ENCODE data around the gene HSH2D.

The HSH2D gene

DNA sequence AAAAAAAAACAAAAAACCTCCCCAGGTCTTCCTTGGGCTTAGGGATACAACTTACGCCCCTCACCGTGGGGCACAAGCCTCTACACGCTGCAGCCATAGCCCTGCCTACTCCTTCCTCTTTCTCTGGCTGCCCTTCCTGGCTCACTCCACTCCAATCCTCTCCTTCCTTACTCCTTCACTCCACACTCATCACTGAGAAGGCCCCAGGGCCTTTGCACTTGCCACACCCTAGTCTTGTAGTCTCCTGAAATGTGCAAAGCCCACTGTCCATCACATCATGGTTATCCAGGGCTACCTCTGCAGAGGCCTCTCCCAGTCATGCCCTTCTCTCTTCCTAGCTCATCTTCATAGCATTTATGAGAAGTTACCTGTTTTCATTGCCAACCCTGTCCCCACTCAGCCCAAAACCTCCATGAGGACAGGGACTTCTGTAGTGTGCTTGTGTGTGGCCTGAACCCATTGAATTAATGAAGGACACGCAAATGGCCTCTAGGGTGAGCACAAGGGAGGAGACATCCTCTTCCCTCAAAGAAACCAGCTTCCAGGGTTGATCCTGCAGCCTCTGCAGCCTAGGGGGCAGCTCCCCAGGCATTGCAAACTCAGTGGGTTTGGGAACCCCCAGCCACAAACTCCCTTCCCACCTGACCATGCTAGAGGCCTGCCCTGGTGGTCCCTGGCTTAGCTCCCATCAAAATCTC, 7.9 kb upstream of the HSH2D start:
- no peak overlapping the region for H3K4me3 ChIP-seq (ENCODE audit: low read depth, low read length)
- TF ChIP-seq POLR2A (IDR thresholded peaks at IDR 0.05; ENCODE audit: extremely low read depth, insufficient read length) = no peak
- TF ChIP-seq, protein P1, sequence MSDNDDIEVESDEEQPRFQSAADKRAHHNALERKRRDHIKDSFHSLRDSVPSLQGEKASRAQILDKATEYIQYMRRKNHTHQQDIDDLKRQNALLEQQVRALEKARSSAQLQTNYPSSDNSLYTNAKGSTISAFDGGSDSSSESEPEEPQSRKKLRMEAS (IDR thresholded peaks at IDR 0.05; ENCODE audit: low read depth, low read length) = no peak
- no peak for TF ChIP-seq MYC (IDR thresholded peaks at IDR 0.05; ENCODE audit: low read depth, low read length)
- TF ChIP-seq, protein P2, sequence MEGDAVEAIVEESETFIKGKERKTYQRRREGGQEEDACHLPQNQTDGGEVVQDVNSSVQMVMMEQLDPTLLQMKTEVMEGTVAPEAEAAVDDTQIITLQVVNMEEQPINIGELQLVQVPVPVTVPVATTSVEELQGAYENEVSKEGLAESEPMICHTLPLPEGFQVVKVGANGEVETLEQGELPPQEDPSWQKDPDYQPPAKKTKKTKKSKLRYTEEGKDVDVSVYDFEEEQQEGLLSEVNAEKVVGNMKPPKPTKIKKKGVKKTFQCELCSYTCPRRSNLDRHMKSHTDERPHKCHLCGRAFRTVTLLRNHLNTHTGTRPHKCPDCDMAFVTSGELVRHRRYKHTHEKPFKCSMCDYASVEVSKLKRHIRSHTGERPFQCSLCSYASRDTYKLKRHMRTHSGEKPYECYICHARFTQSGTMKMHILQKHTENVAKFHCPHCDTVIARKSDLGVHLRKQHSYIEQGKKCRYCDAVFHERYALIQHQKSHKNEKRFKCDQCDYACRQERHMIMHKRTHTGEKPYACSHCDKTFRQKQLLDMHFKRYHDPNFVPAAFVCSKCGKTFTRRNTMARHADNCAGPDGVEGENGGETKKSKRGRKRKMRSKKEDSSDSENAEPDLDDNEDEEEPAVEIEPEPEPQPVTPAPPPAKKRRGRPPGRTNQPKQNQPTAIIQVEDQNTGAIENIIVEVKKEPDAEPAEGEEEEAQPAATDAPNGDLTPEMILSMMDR (IDR thresholded peaks at IDR 0.05; ENCODE audit: low read depth, low read length) = no peak
- DNase-seq (ENCODE audit: low read depth) = peak; percentile 51

DNA sequence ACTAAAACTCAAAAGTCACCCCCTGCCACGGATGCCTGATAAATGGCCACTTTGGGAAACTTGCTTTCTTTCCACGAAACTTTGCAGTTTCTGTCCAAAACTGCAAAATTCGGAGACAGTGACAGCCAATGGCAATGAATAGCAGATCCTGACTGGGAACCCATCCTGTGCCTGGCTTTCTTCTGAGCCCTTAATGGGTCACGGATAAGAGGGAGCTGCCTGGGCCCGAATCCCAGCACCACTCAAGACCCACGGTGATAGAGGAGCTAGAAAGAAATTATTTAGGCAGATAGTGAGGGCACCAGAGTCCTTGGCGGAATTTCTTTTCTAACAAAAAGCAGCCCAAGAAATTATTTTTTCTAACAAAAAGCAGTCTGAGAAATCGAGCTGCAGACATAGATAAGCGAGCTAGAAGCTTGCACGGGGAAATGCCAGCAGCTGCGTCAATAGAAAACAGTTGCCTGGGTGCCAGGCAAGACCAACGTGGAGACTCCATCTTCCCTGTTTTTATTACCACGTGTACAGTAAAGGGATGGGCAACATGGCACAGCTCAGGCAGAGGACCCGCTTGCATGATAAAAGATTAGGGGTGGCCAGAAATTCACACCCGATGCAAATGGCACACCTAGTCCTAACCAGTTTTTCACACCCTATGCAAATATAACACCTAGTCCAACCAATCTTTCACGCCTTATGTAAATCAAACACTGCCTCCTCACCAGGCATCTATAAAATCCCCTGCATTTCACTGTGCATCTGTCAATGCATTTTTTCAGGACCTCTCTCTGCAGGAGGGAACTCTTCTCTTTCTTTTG, 7.1 kb upstream of the HSH2D start:
- no peak overlapping the region for H3K4me3 ChIP-seq (ENCODE audit: low read depth, low read length)
- no peak for DNase-seq (ENCODE audit: low read depth)
- TF ChIP-seq, protein P1 (IDR thresholded peaks at IDR 0.05; ENCODE audit: low read depth, low read length) = no peak
- TF ChIP-seq POLR2A (IDR thresholded peaks at IDR 0.05; ENCODE audit: extremely low read depth, insufficient read length) (no peak), MYC (IDR thresholded peaks at IDR 0.05; ENCODE audit: low read depth, low read length) (no peak)
- TF ChIP-seq, protein P2 (IDR thresholded peaks at IDR 0.05; ENCODE audit: low read depth, low read length) = no peak

DNA sequence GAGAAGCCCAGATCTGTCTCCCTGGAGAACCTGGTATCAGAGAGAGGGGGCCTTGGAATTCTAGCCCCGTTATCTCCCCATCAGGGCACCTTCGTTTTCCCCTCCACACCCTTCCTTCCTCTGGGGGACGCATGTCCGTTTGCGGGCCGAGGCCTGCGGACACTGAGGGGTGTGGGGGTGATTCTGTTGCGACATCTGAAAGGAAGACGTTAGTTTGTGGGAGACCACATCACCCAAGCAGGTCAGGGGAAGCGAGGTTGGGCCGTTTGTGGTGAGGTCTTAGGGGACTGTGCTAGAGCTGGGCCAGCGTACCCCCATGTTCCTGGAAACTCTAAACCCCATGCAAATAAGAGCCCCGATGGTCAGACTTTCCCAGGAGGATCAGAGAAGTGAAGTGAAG, 3.7 kb upstream of the HSH2D start:
- peak overlapping the region; percentile 40 for H3K4me3 ChIP-seq (ENCODE audit: low read depth, low read length)
- TF ChIP-seq, protein P2 (IDR thresholded peaks at IDR 0.05; ENCODE audit: low read depth, low read length) = no peak
- peak; percentile 11; the same call in 1 of the 2 replicates for TF ChIP-seq MYC (IDR thresholded peaks at IDR 0.05; ENCODE audit: low read depth, low read length)
- peak; percentile 99 for DNase-seq (ENCODE audit: low read depth)

DNA sequence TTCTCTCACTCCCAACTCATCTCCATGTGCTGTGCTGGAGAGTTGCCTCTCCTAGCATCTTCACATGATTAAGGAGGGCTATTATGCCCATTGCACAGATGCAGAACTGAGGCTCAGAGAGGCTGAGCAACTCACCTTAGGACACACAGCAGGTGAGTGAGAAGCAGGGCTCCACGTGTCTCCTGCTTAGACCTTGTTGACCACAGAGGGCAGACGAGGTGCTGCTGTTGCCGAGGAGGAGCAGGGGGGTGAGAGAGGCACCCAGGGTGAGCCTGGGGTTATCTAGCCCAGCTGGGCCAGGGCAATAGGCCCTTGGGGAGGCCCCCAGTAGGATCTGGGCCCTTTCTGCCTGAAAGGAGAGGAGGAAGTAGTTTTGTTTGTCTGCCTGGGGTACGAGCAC, 2.4 kb upstream of the HSH2D start:
- peak; percentile 88 for TF ChIP-seq MYC (IDR thresholded peaks at IDR 0.05; ENCODE audit: low read depth, low read length)
- TF ChIP-seq, protein P1 (IDR thresholded peaks at IDR 0.05; ENCODE audit: low read depth, low read length) = peak; percentile 96
- no peak for TF ChIP-seq POLR2A (IDR thresholded peaks at IDR 0.05; ENCODE audit: extremely low read depth, insufficient read length)
- DNase-seq (ENCODE audit: low read depth) = peak; percentile 94
- H3K4me3 ChIP-seq (ENCODE audit: low read depth, low read length) = no peak overlapping the region

DNA sequence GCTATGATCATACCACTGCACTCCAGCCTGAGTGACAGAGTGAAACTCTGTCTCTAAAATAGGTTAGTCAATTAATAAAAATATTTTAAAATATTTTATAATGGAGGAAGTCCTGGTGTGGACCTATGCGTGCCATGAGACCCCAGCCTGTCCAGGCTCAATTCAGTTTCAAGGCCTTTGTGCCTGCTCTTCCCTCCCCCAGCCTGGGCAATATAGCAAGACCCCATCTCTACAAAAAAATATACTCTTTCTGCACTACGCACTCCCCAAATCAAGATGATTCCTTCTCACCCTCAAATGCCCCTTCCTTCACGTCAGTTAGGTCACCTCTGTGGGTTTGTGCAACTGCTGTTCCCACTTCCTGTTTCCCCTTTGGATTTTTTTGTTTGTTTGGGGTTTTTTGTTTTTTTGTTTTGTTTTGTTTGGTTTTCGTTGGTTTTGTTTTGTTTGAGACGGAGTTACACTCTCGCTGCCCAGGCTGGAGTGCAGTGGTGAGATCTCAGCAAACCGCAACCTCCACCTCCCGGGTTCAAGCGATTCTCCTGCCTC, 1.4 kb upstream of the HSH2D start:
- peak; percentile 56 for DNase-seq (ENCODE audit: low read depth)
- H3K4me3 ChIP-seq (ENCODE audit: low read depth, low read length) = no peak overlapping the region
- TF ChIP-seq, protein P1 (IDR thresholded peaks at IDR 0.05; ENCODE audit: low read depth, low read length) = no peak
- TF ChIP-seq POLR2A (IDR thresholded peaks at IDR 0.05; ENCODE audit: extremely low read depth, insufficient read length) = no peak
- TF ChIP-seq, protein P2 (IDR thresholded peaks at IDR 0.05; ENCODE audit: low read depth, low read length) = no peak
- no peak for TF ChIP-seq MYC (IDR thresholded peaks at IDR 0.05; ENCODE audit: low read depth, low read length)

DNA sequence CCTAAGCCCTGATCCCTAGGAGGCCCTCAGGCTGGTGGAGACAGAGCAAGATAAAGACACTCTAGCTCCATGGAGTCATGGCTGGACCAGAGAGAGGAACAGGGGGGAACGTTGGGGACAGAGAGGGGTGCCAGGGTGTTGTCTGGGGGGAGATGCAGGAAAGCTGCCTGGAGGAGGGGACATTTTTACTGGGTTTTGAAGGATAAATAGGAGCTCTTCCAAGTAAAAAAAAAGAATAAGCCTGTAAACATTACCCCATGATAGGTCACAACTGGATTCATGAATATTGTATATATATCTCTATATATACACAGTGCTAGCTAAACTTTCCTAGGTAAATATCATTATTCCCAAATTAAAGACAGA, 714 bp downstream of the HSH2D start:
- TF ChIP-seq MYC (IDR thresholded peaks at IDR 0.05; ENCODE audit: low read depth, low read length) (no peak), POLR2A (IDR thresholded peaks at IDR 0.05; ENCODE audit: extremely low read depth, insufficient read length) (no peak)
- TF ChIP-seq, protein P2 (IDR thresholded peaks at IDR 0.05; ENCODE audit: low read depth, low read length) = no peak
- TF ChIP-seq, protein P1 (IDR thresholded peaks at IDR 0.05; ENCODE audit: low read depth, low read length) = no peak
- DNase-seq (ENCODE audit: low read depth) = no peak
- H3K4me3 ChIP-seq (ENCODE audit: low read depth, low read length) = peak overlapping the region; percentile 98

Measured in NB4 (cell line).